Gastroesophageal sphincter (tissue), 4 donors: ENCODE data around the gene SSC5D. TPM values are rescaled to one million over a fixed set of nuclear protein-coding genes. Genes with fewer than 3 reads are reported as not detected.
A peak's percentile ranks its signal among the peaks of the same experiment; 100 is the strongest.

Experiments used
- ATAC-seq: fragments of 150-250 bp; one replicate; pipeline ENCODE4 v1.9.1; 2016; ENCODE audit warnings: mild to moderate bottlenecking, moderate library complexity
- H3K27ac ChIP-seq, 4 donors: fragments of 200-600 bp; sonication (generic) in 3 of 4; 1 replicate in 3 of 4; 2 replicates in 1 of 4; pipeline ENCODE4 v1.5.1; 2016 to 2019
- H3K27me3 ChIP-seq: fragments of 200-600 bp; sonication (generic); one replicate; pipeline ENCODE4 v1.5.1; 2019
- H3K36me3 ChIP-seq, 2 donors: fragments of 200-600 bp; sonication (generic); one replicate each; pipeline ENCODE4 v1.5.1; 2019; ENCODE audit warnings: control low read depth in 1 of 2
- H3K4me1 ChIP-seq, 3 donors: fragments of 200-600 bp; sonication (generic); 1 replicate in 2 of 3; 2 replicates in 1 of 3; pipeline ENCODE4 v1.5.1; 2016 to 2019; ENCODE audit warnings: control low read depth in 2 of 3
- H3K4me3 ChIP-seq, 2 donors: fragments of 200-600 bp; sonication (generic); one replicate each; pipeline ENCODE4 v1.5.1; 2019; ENCODE audit warnings: mild to moderate bottlenecking in 1 of 2, moderate library complexity in 1 of 2
- H3K9me3 ChIP-seq, 3 donors: fragments of 200-600 bp; sonication (generic); one replicate each; pipeline ENCODE4 v1.5.1; 2017 to 2019; ENCODE audit warnings: control low read depth in 2 of 3
- EP300 ChIP-seq: sonication (generic); formaldehyde crosslinking; IDR thresholded peaks from one replicate; pipeline ENCODE4 v1.6.1; 2017; ENCODE audit warnings: antibody characterized with exemption, mild to moderate bottlenecking
- POLR2A ChIP-seq, 2 donors: fragments of 450-650 bp; IDR thresholded peaks; one replicate each; pipeline ENCODE4 v1.6.1; 2017; ENCODE audit warnings: antibody characterized with exemption in 2 of 2, mild to moderate bottlenecking in 2 of 2, moderate library complexity in 1 of 2
- POLR2AphosphoS5 ChIP-seq: sonication (generic); formaldehyde crosslinking; IDR thresholded peaks from one replicate; pipeline ENCODE4 v1.6.1; 2017; ENCODE audit warnings: antibody characterized with exemption
- WGBS, 2 donors: methylation state at CpG; one replicate each; pipeline ENCODE4 v1.1.5; 2018; ENCODE audit warnings: low coverage in 1 of 2; 5-methylcytosine and 5-hydroxymethylcytosine counted together
- total RNA-seq, 4 donors: library from RNA; depleted of rRNA; stranded (reverse); fragments of >200 nt; gene quantifications; one replicate each; pipeline ENCODE4 v1.1.0, GENCODE V29; 2016
- TF ChIP-seq, protein P1 (sequence below), 4 experiments: fragments of 200-600 bp in 2 of 4; fragments of 450-650 bp in 2 of 4; sonication (generic) in 1 of 4; IDR thresholded peaks; one replicate each; pipeline ENCODE4 v1.5.1; 2017 to 2019; ENCODE audit warnings: antibody characterized with exemption in 4 of 4, mild to moderate bottlenecking in 2 of 4, moderate library complexity in 2 of 4

Gene SSC5D
- total RNA-seq, 4 donors from 2014 or later: 6.3 to 39.2 (median 23.5) TPM

DNA sequence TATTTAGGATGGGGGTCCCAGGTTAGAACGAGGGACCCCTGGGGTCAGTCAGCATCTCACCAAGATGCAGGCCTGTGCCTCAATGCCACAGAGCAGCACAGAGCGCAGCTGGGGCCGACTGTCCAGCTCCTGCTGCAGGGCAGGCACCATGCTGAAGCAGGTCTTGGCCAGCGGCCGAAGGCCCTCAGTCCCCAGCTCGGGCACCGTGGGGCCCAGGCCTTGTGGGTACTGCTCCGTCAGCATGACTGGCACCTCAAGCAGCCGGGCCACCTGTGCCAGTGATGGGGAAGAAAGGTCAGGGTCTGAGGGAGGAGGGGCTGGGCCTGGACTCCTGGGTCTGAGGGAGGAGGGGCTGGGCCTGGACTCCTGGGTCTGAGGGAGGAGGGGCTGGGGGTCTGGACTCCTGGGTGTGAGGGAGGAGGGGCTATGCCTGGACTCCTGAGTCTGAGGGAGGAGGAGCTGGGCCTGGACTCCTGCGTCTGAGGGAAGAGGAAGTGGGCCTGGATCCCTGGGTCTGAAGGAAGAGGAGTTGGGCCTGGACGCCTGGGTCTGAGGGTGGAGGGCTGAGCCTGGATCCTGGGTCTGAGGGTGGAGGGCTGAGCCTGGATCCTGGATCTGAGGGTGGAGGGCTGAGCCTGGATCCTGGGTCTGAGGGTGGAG lies 32.5 kb upstream of the SSC5D start:
- Histone ChIP-seq H3K9me3 (no peaks in the 10 kb centered on the region), H3K4me3 (no peak overlapping the region), H3K4me1 (peaks cover 0 to 50% (median 18%) of the 10 kb centered on the region in 3 donors), H3K36me3 (peaks cover 0 to 26% of the 10 kb centered on the region in 2 donors), H3K27me3 (peaks cover 24% of the 10 kb centered on the region), H3K27ac (no peak overlapping the region)
- TF ChIP-seq POLR2AphosphoS5 (no peak), POLR2A (IDR thresholded peaks at IDR 0.05) (no peak), EP300 (no peak)
- TF ChIP-seq, protein P1, sequence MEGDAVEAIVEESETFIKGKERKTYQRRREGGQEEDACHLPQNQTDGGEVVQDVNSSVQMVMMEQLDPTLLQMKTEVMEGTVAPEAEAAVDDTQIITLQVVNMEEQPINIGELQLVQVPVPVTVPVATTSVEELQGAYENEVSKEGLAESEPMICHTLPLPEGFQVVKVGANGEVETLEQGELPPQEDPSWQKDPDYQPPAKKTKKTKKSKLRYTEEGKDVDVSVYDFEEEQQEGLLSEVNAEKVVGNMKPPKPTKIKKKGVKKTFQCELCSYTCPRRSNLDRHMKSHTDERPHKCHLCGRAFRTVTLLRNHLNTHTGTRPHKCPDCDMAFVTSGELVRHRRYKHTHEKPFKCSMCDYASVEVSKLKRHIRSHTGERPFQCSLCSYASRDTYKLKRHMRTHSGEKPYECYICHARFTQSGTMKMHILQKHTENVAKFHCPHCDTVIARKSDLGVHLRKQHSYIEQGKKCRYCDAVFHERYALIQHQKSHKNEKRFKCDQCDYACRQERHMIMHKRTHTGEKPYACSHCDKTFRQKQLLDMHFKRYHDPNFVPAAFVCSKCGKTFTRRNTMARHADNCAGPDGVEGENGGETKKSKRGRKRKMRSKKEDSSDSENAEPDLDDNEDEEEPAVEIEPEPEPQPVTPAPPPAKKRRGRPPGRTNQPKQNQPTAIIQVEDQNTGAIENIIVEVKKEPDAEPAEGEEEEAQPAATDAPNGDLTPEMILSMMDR (IDR thresholded peaks at IDR 0.05): no peak
- no peak for ATAC-seq
- 70 to 75% methylated on average over 2 to 3 of the region's 11 CpGs for WGBS, 2 donors

DNA sequence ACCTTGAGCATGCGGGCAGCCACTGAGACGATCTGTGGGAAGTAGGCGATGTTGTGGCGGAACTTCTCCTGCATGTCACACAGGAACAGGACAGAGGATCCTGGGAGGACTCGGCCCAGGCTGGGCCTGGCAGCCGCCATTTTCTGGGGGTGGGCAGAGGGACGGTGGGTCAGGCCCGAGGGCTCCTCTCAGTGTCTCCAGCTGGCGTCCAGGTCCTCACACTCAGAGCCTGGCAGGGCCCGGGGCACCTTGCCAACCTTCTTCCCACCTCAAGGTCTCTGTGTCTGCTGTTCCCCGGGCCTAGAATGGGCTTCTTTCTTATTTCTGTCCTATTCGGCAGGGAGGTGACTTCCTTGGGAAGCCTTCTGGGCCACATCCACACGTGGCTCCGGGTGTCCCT lies 31.9 kb upstream of the SSC5D start:
- Histone ChIP-seq H3K4me1 (peaks cover 0 to 51% (median 16%) of the 10 kb centered on the region in 3 donors), H3K27ac (no peak overlapping the region), H3K36me3 (peaks cover 0 to 26% of the 10 kb centered on the region in 2 donors), H3K4me3 (no peak overlapping the region), H3K27me3 (peaks cover 17% of the 10 kb centered on the region), H3K9me3 (no peaks in the 10 kb centered on the region)
- TF ChIP-seq, protein P1 (IDR thresholded peaks at IDR 0.05): no peak
- no peak for TF ChIP-seq POLR2A (IDR thresholded peaks at IDR 0.05)
- no peak for ATAC-seq
- 67% methylated on average over 1 of the region's 14 CpGs; no CpG with 5 or more reads in 1 of the 2 donors for WGBS, 2 donors

DNA sequence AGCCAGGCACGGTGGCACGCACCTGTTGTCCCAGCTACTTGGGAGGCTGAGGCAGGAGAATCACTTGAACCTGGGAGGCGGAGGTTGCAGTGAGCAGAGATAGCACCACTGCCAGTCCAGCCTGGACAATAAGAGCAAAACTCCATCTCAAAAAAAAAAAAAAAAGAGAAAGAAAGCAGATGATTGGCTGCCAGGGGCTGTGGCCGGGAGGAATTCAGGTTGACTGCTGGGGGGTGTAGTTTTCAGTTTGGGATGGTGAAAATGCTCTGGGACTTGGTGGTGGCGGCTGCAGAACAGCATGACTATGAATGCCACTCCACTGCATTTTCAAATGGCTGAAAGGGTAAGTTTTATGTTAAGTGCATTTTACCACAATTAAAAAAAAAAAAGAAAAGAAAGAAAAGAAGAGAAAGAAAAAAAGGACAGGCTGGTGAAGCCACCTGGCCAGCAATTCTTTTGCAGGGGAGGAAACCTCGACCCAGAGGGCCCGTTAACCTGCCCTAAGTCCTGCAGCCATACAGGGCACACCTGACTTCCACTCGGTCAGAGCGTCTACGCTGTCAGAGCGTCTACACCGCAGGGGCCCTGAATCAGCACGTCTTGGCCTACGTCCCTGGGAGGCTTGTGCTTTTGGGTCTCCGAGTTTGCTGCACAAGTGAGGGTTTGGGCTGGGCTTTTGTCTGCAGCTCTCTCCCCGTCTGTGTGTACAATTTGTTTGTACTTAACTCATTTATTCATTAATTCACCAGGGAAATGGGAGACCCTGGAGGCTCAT lies 30.4 kb upstream of the SSC5D start:
- H3K9me3 ChIP-seq: no peaks in the 10 kb centered on the region
- no peak for ATAC-seq
- H3K27ac ChIP-seq: no peak overlapping the region
- H3K4me1 ChIP-seq: peaks cover 0 to 47% (median 5%) of the 10 kb centered on the region in 3 donors
- WGBS, 2 donors: 78 to 91% methylated on average over 7 to 12 of the region's 16 CpGs
- peaks cover 2% of the 10 kb centered on the region for H3K27me3 ChIP-seq
- TF ChIP-seq, protein P1 (IDR thresholded peaks at IDR 0.05): no peak
- TF ChIP-seq POLR2AphosphoS5: no peak
- H3K36me3 ChIP-seq: peaks cover 0 to 26% of the 10 kb centered on the region in 2 donors
- H3K4me3 ChIP-seq: no peak overlapping the region

DNA sequence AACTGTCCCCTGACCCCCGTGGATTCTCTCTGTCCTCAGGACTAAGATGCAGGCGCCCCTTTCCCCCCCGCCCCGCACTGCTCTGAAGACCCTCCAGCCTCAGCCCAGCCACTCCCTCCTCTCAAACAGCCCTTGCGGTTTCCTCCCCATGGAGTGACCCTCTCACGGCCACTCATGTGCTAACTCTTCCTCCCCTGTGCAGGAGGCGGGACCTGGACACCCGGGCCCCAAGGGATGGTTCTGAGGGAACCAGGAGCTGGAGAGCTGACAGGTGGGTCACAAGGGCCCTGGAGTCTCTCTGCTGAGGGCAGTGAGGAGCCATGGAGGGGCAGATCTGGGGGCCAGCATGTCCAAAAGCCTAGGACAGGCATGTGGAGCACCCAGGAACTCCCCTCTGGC lies 28.7 kb upstream of the SSC5D start:
- WGBS, 2 donors: 80% methylated on average over 1 of the region's 8 CpGs; no CpG with 5 or more reads in 1 of the 2 donors
- H3K9me3 ChIP-seq: no peaks in the 10 kb centered on the region
- H3K36me3 ChIP-seq: peaks cover 0 to 26% of the 10 kb centered on the region in 2 donors
- ATAC-seq: no peak
- H3K4me3 ChIP-seq: no peak overlapping the region
- peak overlapping the region in 3 of 4 donors; percentile 92 to 96 (median 93) for H3K27ac ChIP-seq
- no peaks in the 10 kb centered on the region for H3K27me3 ChIP-seq
- H3K4me1 ChIP-seq: peaks cover 0 to 46% (median 5%) of the 10 kb centered on the region in 3 donors
- TF ChIP-seq POLR2A (IDR thresholded peaks at IDR 0.05) (no peak), POLR2AphosphoS5 (no peak)

DNA sequence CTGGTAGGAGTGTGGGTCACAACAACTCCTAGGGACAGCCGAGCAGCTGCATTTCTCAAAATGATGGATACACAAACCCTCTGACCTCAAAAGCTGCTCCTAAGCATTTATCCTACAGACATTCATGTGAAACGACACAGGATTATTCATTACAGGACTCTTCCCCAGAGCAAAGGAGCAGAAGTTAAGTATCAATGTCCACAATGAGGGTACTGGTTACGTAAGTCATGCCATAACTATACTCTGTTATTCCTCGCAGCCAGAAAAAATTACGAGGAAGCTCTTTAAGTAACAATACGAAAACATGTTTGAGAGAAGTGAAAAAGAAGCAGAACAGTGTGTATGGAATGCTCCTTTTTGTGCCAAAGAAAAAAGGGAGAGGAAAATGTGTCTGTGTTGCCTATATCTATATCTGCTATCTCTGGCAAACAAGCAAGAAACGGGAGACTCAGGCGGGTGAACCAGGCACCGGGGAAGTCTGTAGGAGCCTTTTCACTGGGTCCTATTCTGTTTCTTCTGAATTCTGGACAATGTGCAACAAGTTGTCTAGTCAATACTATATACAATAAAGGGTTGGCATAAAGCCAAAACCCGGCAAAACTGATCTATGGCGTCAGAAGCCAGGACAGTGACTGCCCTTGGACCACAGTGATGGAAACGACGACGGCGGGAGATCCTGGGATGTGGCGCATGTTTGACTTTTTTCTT lies 28.1 kb upstream of the SSC5D start:
- peak overlapping the region in 3 of 4 donors; percentile 92 to 96 (median 93) for H3K27ac ChIP-seq
- WGBS, 2 donors: 13 to 26% methylated on average over 6 to 16 of the region's 16 CpGs
- H3K27me3 ChIP-seq: no peaks in the 10 kb centered on the region

More for the DNA sequence above, 28.1 kb upstream of the SSC5D start:
- H3K4me3 ChIP-seq: peak overlapping the region in 1 of 2 donors; percentile 73
- no peak for ATAC-seq
- TF ChIP-seq EP300 (no peak), POLR2A (IDR thresholded peaks at IDR 0.05) (no peak), POLR2AphosphoS5 (no peak)
- TF ChIP-seq, protein P1 (IDR thresholded peaks at IDR 0.05): no peak
- peaks cover 0 to 46% (median 5%) of the 10 kb centered on the region in 3 donors for H3K4me1 ChIP-seq
- no peaks in the 10 kb centered on the region for H3K9me3 ChIP-seq
- peaks cover 0 to 20% of the 10 kb centered on the region in 2 donors for H3K36me3 ChIP-seq
